ENCODE measurements around the gene NUDT5. TPM values are rescaled to one million over a fixed set of nuclear protein-coding genes. Genes with fewer than 3 reads are reported as not detected.
"Not testable (repeated sequence)": the region's sequence is repeated elsewhere in the genome, so short reads cannot be mapped to it uniquely, and the experiment has no call there.

Gene NUDT5
- polyA plus RNA-seq: 10 to 100 TPM; 26.8 to 49.2 TPM

GRCh38 chr10:12195603-12196506 lies at the start of gene NUDT5, which contains the start of gene CDC123:
NUDT5 (minus strand) TSS chr10:12195891; CDS start chr10:12186291, 9,600 bp downstream.
CDC123 (plus strand) TSS chr10:12196188; CDS start chr10:12196246, 58 bp downstream.
- Histone ChIP-seq H3K36me3 (ENCODE audit: control insufficient read depth in 2 of 2, insufficient read depth in 2 of 2, low read length in 1 of 2) (no peaks in the 10 kb centered on the region), H3K9me3 (ENCODE audit: control insufficient read depth in 2 of 2, insufficient read depth in 1 of 2, low read depth in 1 of 2, low read length in 1 of 2) (no peaks in the 10 kb centered on the region), H3K27ac (ENCODE audit: low read depth in 2 of 2, low read length in 1 of 2) (peak within 1 kb of the TSS; percentile 89 to 91), H3K27me3 (ENCODE audit: control insufficient read depth in 1 of 2, insufficient read depth in 2 of 2, low read length in 2 of 2) (no peaks in the 10 kb centered on the region), H3K4me1 (ENCODE audit: control insufficient read depth in 2 of 2, insufficient read depth in 2 of 2, low read length in 1 of 2) (peaks cover 0 to 3% of the 10 kb centered on the region in 2 donors), H3K4me3 (ENCODE audit: low read depth in 1 of 2, low read length in 2 of 2) (peak within 1 kb of the TSS; percentile 73 to 85)
- 0 to 1% methylated on average over 62 of the region's 62 CpGs for WGBS, 2 donors

- H3K36me3 ChIP-seq (ENCODE audit: control insufficient read depth in 2 of 2, insufficient read depth in 2 of 2, low read length in 1 of 2): peaks cover 10 to 15% of the 10 kb centered on the region in 2 donors
- H3K4me3 ChIP-seq (ENCODE audit: low read depth in 1 of 2, low read length in 2 of 2): no peak overlapping the region
- H3K27me3 ChIP-seq (ENCODE audit: control insufficient read depth in 1 of 2, insufficient read depth in 2 of 2, low read length in 2 of 2): no peaks in the 10 kb centered on the region
- H3K27ac ChIP-seq (ENCODE audit: low read depth in 2 of 2, low read length in 1 of 2): no peak overlapping the region
- H3K9me3 ChIP-seq (ENCODE audit: control insufficient read depth in 2 of 2, insufficient read depth in 1 of 2, low read depth in 1 of 2, low read length in 1 of 2): no peaks in the 10 kb centered on the region
- peaks cover 0 to 7% of the 10 kb centered on the region in 2 donors for H3K4me1 ChIP-seq (ENCODE audit: control insufficient read depth in 2 of 2, insufficient read depth in 2 of 2, low read length in 1 of 2)
- 85 to 87% methylated on average over 18 of the region's 18 CpGs for WGBS, 2 donors
Observed at GRCh38 chr10:12243864-12244620, 48.4 kb upstream of the NUDT5 start.

GRCh38 chr10:12241810-12242529 lies 46.3 kb upstream of the NUDT5 start:
- peaks cover 0 to 7% of the 10 kb centered on the region in 2 donors for H3K4me1 ChIP-seq (ENCODE audit: control insufficient read depth in 2 of 2, insufficient read depth in 2 of 2, low read length in 1 of 2)
- H3K27ac ChIP-seq (ENCODE audit: low read depth in 2 of 2, low read length in 1 of 2): peak overlapping the region; percentile 57 to 86
- H3K36me3 ChIP-seq (ENCODE audit: control insufficient read depth in 2 of 2, insufficient read depth in 2 of 2, low read length in 1 of 2): peaks cover 5 to 14% of the 10 kb centered on the region in 2 donors
- H3K27me3 ChIP-seq (ENCODE audit: control insufficient read depth in 1 of 2, insufficient read depth in 2 of 2, low read length in 2 of 2): no peaks in the 10 kb centered on the region
- 35 to 58% methylated on average over 19 of the region's 19 CpGs for WGBS, 2 donors
- peak overlapping the region in 1 of 2 donors; percentile 1 for H3K4me3 ChIP-seq (ENCODE audit: low read depth in 1 of 2, low read length in 2 of 2)
- no peaks in the 10 kb centered on the region for H3K9me3 ChIP-seq (ENCODE audit: control insufficient read depth in 2 of 2, insufficient read depth in 1 of 2, low read depth in 1 of 2, low read length in 1 of 2)

- no peaks in the 10 kb centered on the region for H3K27me3 ChIP-seq (ENCODE audit: control insufficient read depth in 1 of 2, insufficient read depth in 2 of 2, low read length in 2 of 2)
- H3K4me3 ChIP-seq (ENCODE audit: low read depth in 1 of 2, low read length in 2 of 2): no peak overlapping the region
- peaks cover 4 to 6% of the 10 kb centered on the region in 2 donors for H3K36me3 ChIP-seq (ENCODE audit: control insufficient read depth in 2 of 2, insufficient read depth in 2 of 2, low read length in 1 of 2)
- H3K27ac ChIP-seq (ENCODE audit: low read depth in 2 of 2, low read length in 1 of 2): no peak overlapping the region
- 88 to 91% methylated on average over 8 of the region's 8 CpGs for WGBS, 2 donors
- H3K9me3 ChIP-seq (ENCODE audit: control insufficient read depth in 2 of 2, insufficient read depth in 1 of 2, low read depth in 1 of 2, low read length in 1 of 2): no peaks in the 10 kb centered on the region
- H3K4me1 ChIP-seq (ENCODE audit: control insufficient read depth in 2 of 2, insufficient read depth in 2 of 2, low read length in 1 of 2): peaks cover 3 to 7% of the 10 kb centered on the region in 2 donors
Observed at GRCh38 chr10:12238821-12239220, 43.1 kb upstream of the NUDT5 start.

GRCh38 chr10:12237265-12238220 lies 41.9 kb upstream of the NUDT5 start:
- H3K27ac ChIP-seq (ENCODE audit: low read depth in 2 of 2, low read length in 1 of 2): no peak overlapping the region
- 72 to 77% methylated on average over 13 of the region's 13 CpGs for WGBS, 2 donors
- H3K4me1 ChIP-seq (ENCODE audit: control insufficient read depth in 2 of 2, insufficient read depth in 2 of 2, low read length in 1 of 2): peaks cover 3 to 7% of the 10 kb centered on the region in 2 donors
- peaks cover 4 to 6% of the 10 kb centered on the region in 2 donors for H3K36me3 ChIP-seq (ENCODE audit: control insufficient read depth in 2 of 2, insufficient read depth in 2 of 2, low read length in 1 of 2)
- H3K9me3 ChIP-seq (ENCODE audit: control insufficient read depth in 2 of 2, insufficient read depth in 1 of 2, low read depth in 1 of 2, low read length in 1 of 2): no peaks in the 10 kb centered on the region
- H3K27me3 ChIP-seq (ENCODE audit: control insufficient read depth in 1 of 2, insufficient read depth in 2 of 2, low read length in 2 of 2): no peaks in the 10 kb centered on the region
- H3K4me3 ChIP-seq (ENCODE audit: low read depth in 1 of 2, low read length in 2 of 2): no peak overlapping the region

- peaks cover 4 to 6% of the 10 kb centered on the region in 2 donors for H3K36me3 ChIP-seq (ENCODE audit: control insufficient read depth in 2 of 2, insufficient read depth in 2 of 2, low read length in 1 of 2)
- peak overlapping the region in 1 of 2 donors; percentile 4 for H3K27ac ChIP-seq (ENCODE audit: low read depth in 2 of 2, low read length in 1 of 2)
- H3K4me3 ChIP-seq (ENCODE audit: low read depth in 1 of 2, low read length in 2 of 2): no peak overlapping the region
- WGBS, 2 donors: 27 to 39% methylated on average over 4 of the region's 4 CpGs
- no peaks in the 10 kb centered on the region for H3K27me3 ChIP-seq (ENCODE audit: control insufficient read depth in 1 of 2, insufficient read depth in 2 of 2, low read length in 2 of 2)
- no peaks in the 10 kb centered on the region for H3K9me3 ChIP-seq (ENCODE audit: control insufficient read depth in 2 of 2, insufficient read depth in 1 of 2, low read depth in 1 of 2, low read length in 1 of 2)
- H3K4me1 ChIP-seq (ENCODE audit: control insufficient read depth in 2 of 2, insufficient read depth in 2 of 2, low read length in 1 of 2): peaks cover 0 to 3% of the 10 kb centered on the region in 2 donors
Observed at GRCh38 chr10:12235796-12236195, 40.1 kb upstream of the NUDT5 start.

- 57 to 59% methylated on average over 3 of the region's 3 CpGs for WGBS, 2 donors
- Histone ChIP-seq H3K4me3 (ENCODE audit: low read depth in 1 of 2, low read length in 2 of 2) (no peak overlapping the region), H3K4me1 (ENCODE audit: control insufficient read depth in 2 of 2, insufficient read depth in 2 of 2, low read length in 1 of 2) (peaks cover 0 to 3% of the 10 kb centered on the region in 2 donors), H3K27ac (ENCODE audit: low read depth in 2 of 2, low read length in 1 of 2) (peak overlapping the region in 1 of 2 donors; percentile 21), H3K9me3 (ENCODE audit: control insufficient read depth in 2 of 2, insufficient read depth in 1 of 2, low read depth in 1 of 2, low read length in 1 of 2) (no peaks in the 10 kb centered on the region), H3K36me3 (ENCODE audit: control insufficient read depth in 2 of 2, insufficient read depth in 2 of 2, low read length in 1 of 2) (peaks cover 4 to 6% of the 10 kb centered on the region in 2 donors), H3K27me3 (ENCODE audit: control insufficient read depth in 1 of 2, insufficient read depth in 2 of 2, low read length in 2 of 2) (no peaks in the 10 kb centered on the region)
Observed at GRCh38 chr10:12235116-12235694, 39.5 kb upstream of the NUDT5 start.

GRCh38 chr10:12234687-12235086 lies 39.0 kb upstream of the NUDT5 start:
- peak overlapping the region in 1 of 2 donors; percentile 21 for H3K27ac ChIP-seq (ENCODE audit: low read depth in 2 of 2, low read length in 1 of 2)

More at GRCh38 chr10:12234687-12235086, 39.0 kb upstream of the NUDT5 start:
- WGBS, 2 donors: 86 to 90% methylated on average over 5 of the region's 5 CpGs
- not testable (repeated sequence) for H3K27me3 ChIP-seq (ENCODE audit: control insufficient read depth in 1 of 2, insufficient read depth in 2 of 2, low read length in 2 of 2); H3K4me3 ChIP-seq (ENCODE audit: low read depth in 1 of 2, low read length in 2 of 2); H3K4me1 ChIP-seq (ENCODE audit: control insufficient read depth in 2 of 2, insufficient read depth in 2 of 2, low read length in 1 of 2); H3K36me3 ChIP-seq (ENCODE audit: control insufficient read depth in 2 of 2, insufficient read depth in 2 of 2, low read length in 1 of 2); H3K9me3 ChIP-seq (ENCODE audit: control insufficient read depth in 2 of 2, insufficient read depth in 1 of 2, low read depth in 1 of 2, low read length in 1 of 2)

Measured in esophagus (tissue), 2 donors.